Epithelial cell of proximal tubule (primary cell): ENCODE measurements around the gene TOP3B. TPM values are rescaled to one million over a fixed set of nuclear protein-coding genes. Genes with fewer than 3 reads are reported as not detected.
"Not testable (repeated sequence)": the region's sequence is repeated elsewhere in the genome, so short reads cannot be mapped to it uniquely, and the experiment has no call there.

Experiments used
- DNase-seq: peaks from one replicate; pipeline ENCODE4 v3.0.0-alpha.2; 2011; ENCODE audit warnings: low read depth
- H3K4me3 ChIP-seq: 2 replicates; pipeline ENCODE4 v1.5.1; 2011; ENCODE audit warnings: low read depth, mild to moderate bottlenecking, low read length
- CTCF ChIP-seq: conservative IDR thresholded peaks from 2 replicates; pipeline ENCODE4 v1.5.1; 2012; ENCODE audit warnings: low read depth, mild to moderate bottlenecking, low read length
- total RNA-seq: library from RNA; depleted of rRNA; stranded (reverse); fragments of >200 nt; gene quantifications from 2 replicates; pipeline ENCODE4 v1.2.3, GENCODE V29; 2015

Gene TOP3B
- total RNA-seq, 1 donor from 2014 or later = 27.9 TPM

- no peak overlapping the region for H3K4me3 ChIP-seq
- no peak for DNase-seq
- TF ChIP-seq CTCF = no peak
Measured at GRCh38 chr22:21917959-21918261, 64.7 kb downstream of the TOP3B start.

- no peak overlapping the region for H3K4me3 ChIP-seq
- DNase-seq = no peak
- no peak for TF ChIP-seq CTCF
Measured at GRCh38 chr22:21917181-21917958, 65.2 kb downstream of the TOP3B start.

- H3K4me3 ChIP-seq = no peak overlapping the region
- no peak for TF ChIP-seq CTCF
- no peak for DNase-seq
Measured at GRCh38 chr22:21916309-21916918, 66.2 kb downstream of the TOP3B start.

- DNase-seq = no peak
- TF ChIP-seq CTCF = no peak
- no peak overlapping the region for H3K4me3 ChIP-seq
Measured at GRCh38 chr22:21915624-21916308, 66.8 kb downstream of the TOP3B start.

DNA sequence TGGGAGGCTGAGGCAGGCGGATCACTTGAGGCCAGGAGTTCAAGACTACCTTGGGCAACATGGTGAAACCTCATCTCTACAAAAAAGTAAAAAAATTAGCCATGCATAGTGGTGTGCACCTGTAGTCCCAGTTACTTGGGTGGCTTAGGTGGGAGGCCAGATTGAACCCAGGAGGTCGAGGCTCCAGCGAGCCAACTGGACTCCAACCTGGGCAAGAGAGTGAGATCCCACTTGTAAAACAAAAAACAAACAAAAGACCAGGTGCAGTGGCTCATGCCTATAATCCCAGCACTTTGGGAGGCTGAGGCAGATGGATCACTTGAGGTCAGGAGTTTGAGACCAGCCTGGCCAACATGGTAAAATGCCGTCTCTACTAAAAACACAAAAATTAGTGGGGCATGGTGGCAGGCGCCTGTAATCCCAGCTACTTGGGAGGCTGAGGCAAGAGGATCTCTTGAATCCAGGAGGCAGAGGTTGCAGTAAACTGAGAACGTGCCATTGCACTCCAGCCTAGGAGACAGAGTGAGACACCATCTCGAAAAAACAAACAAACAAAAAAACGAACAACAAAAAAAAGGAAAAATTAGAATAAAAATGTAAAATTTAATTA is 68.4 kb downstream of the TOP3B start:
- not testable (repeated sequence) for DNase-seq, H3K4me3 ChIP-seq

DNA sequence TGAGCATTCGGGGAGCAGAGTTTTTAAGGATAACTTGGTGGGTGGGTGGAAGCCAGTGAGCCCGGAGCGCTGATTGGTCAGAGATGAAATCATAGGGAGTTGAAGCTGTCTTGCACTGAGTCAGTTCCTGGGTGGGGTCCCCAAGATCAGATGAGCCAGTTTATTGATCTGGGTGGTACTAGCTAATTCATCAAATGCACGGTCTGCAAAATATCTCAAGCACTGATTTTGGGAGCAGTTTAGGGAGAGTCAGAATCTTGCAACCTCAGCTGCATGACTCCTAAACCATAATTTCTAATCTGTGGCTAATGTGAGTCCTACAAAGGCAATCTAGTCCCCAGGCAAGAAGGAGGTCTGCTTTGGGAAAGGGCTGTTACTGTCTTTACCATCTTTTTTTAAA is 72.2 kb downstream of the TOP3B start:
- not testable (repeated sequence) for H3K4me3 ChIP-seq, DNase-seq

DNA sequence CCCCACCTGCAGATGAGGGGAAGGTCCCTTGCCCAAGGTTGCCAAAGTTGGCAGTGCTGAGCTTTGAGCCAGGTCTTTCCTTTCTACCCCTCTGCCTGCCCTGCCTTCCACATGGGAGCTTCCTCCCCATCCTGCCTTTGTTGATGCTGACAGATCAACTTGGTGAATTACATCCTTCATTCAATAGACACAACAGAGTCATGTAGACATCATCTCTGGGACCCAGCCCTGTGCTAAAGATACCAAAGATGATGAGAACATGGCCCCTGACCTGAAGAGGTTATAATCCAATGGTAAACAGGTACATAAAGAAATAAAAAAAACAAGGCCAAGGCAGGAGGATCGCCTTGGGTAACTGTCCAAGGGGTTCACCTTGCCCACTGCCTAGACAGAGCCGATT is 72.7 kb downstream of the TOP3B start:
- no peak overlapping the region for H3K4me3 ChIP-seq
- no peak for TF ChIP-seq CTCF

More for the DNA sequence above, 72.7 kb downstream of the TOP3B start:
- DNase-seq = no peak
